NT2/D1 (cell line): ENCODE measurements around the gene LHFPL4.
"Not testable (repeated sequence)": the region's sequence is repeated elsewhere in the genome, so short reads cannot be mapped to it uniquely, and the experiment has no call there.

ENCODE experiments used
- DNase-seq: peaks from one replicate; pipeline ENCODE4 v3.0.0-alpha.2; 2011; ENCODE audit warnings: low read depth, low spot score
- H3K27me3 ChIP-seq: 2 replicates; pipeline ENCODE4 v1.6.0; 2011; ENCODE audit warnings: mild to moderate bottlenecking; ENCODE audit not compliant: insufficient read length, insufficient read depth
- H3K36me3 ChIP-seq: 2 replicates; pipeline ENCODE4 v1.6.1; 2011; ENCODE audit warnings: mild to moderate bottlenecking, low read length, mixed read lengths; ENCODE audit not compliant: insufficient read depth, insufficient read length
- H3K4me1 ChIP-seq: 2 replicates; pipeline ENCODE4 v1.5.1; 2011; ENCODE audit not compliant: insufficient read depth, insufficient read length
- H3K4me3 ChIP-seq: 2 replicates; pipeline ENCODE4 v1.5.1; 2011; ENCODE audit warnings: low read depth; ENCODE audit not compliant: insufficient read length
- H3K9ac ChIP-seq: 2 replicates; pipeline ENCODE4 v1.6.0; 2011; ENCODE audit warnings: low read depth; ENCODE audit not compliant: insufficient read length
- H3K9me3 ChIP-seq: 2 replicates; pipeline ENCODE4 v1.5.1; 2011; ENCODE audit warnings: mild to moderate bottlenecking, low read length; ENCODE audit not compliant: insufficient read depth
- SUZ12 ChIP-seq: IDR thresholded peaks from 2 replicates; pipeline ENCODE4 v1.6.1; 2011; ENCODE audit not compliant: insufficient read length, insufficient read depth; ENCODE audit errors: extremely low read depth
- YY1 ChIP-seq: IDR thresholded peaks from 2 replicates; pipeline ENCODE4 v1.6.1; 2011; ENCODE audit not compliant: insufficient read length, insufficient read depth
- ZNF274 ChIP-seq: IDR thresholded peaks from 2 replicates; pipeline ENCODE4 v1.6.1; 2011; ENCODE audit warnings: mild to moderate bottlenecking, low read depth, low read length

Gene LHFPL4

GRCh38 chr3:9553021-9553947, at the start of gene LHFPL4:
TSS of gene LHFPL4 (minus strand) at chr3:9553822. CDS start at chr3:9552679, 1,143 bp downstream.
- Histone ChIP-seq H3K9me3 (no peaks in the 10 kb centered on the region), H3K4me1 (no peaks in the 10 kb centered on the region), H3K36me3 (no peaks in the 10 kb centered on the region), H3K9ac (peak within 1 kb of the TSS; percentile 61), H3K27me3 (peaks cover 65% of the 10 kb centered on the region), H3K4me3 (peak within 1 kb of the TSS; percentile 55)
- DNase-seq, result no peak
- TF ChIP-seq SUZ12 (no peak), YY1 (no peak), ZNF274 (no peak)

- peaks cover 6% of the 10 kb centered on the region for H3K4me1 ChIP-seq
- no peak for DNase-seq
- no peak overlapping the region for H3K9ac ChIP-seq
- TF ChIP-seq ZNF274 (no peak), SUZ12 (no peak), YY1 (no peak)
- H3K36me3 ChIP-seq, result no peaks in the 10 kb centered on the region
- H3K27me3 ChIP-seq, result no peaks in the 10 kb centered on the region
- no peak overlapping the region for H3K4me3 ChIP-seq
- peaks cover 20% of the 10 kb centered on the region for H3K9me3 ChIP-seq
These were observed 49.0 kb upstream of the LHFPL4 start for GRCh38 chr3:9602620-9603019.

DNA sequence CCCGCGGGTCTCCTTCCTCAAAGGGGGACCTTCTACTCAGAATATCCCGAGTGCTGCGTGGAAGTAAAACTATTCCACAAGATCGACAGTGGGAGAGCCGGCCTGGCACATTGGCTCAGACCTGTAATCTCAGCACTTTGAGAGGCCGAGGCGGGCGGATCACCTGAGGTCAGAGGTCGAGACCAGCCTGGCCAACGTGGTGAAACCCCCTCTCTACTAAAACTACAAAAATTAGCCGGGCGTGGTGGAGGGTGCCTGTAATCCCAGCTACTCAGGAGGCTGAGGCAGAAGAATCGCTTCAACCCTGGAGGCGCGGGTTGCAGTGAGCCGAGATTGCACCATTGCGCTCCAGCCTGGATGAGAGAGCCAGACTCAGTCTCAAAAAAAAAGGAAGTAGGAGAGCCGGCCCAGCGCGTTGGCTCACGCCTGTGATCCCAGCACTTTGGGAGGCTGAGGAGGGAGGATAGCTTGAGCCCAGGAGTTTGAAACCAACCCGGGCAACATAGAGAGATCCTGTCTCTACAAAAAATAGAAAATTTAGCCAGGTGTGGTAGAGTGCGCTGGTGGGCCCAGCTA, 47.5 kb upstream of the LHFPL4 start:
- not testable (repeated sequence) for H3K4me1 ChIP-seq, H3K4me3 ChIP-seq, H3K36me3 ChIP-seq, H3K9ac ChIP-seq, H3K27me3 ChIP-seq, DNase-seq
- peaks cover 23% of the 10 kb centered on the region for H3K9me3 ChIP-seq

GRCh38 chr3:9600597-9600996, 47.0 kb upstream of the LHFPL4 start:
- Histone ChIP-seq H3K9ac (no peak overlapping the region), H3K9me3 (peaks cover 19% of the 10 kb centered on the region), H3K4me1 (peaks cover 6% of the 10 kb centered on the region), H3K27me3 (no peaks in the 10 kb centered on the region), H3K4me3 (no peak overlapping the region), H3K36me3 (no peaks in the 10 kb centered on the region)
- TF ChIP-seq ZNF274 (no peak), YY1 (no peak), SUZ12 (no peak)
- DNase-seq, result no peak

DNA sequence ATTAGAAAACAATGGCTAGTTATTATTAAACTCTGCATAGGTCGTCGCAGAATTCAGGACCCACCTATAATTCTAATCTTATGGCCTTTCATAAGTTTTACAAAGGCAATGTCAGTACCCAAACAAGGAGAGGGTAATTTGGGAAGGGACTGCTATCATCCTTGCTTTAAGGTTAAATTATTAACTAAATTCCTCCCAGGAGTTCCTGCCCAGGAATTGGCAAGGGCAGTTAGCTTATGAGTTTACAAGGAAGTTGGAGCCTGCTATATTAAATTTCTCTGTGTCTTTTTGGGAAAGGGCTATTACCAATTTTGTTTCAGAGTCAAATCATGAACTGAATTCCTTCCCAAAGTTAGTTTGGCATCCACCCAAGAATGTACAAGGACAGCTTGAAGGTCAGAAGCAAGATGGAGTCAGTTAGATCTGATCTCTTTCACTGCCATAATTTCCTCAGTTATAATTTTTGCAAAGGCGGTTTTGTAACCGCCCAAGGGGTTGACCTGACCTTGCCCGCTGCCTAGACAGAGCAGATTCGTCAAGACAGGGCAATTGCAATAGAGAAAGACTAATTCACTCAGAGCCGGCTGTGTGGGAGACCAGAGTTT, 45.3 kb upstream of the LHFPL4 start:
- no peak for DNase-seq
- no peaks in the 10 kb centered on the region for H3K36me3 ChIP-seq
- peaks cover 11% of the 10 kb centered on the region; the same call in 1 of the 2 replicates for H3K9me3 ChIP-seq
- no peak overlapping the region for H3K4me3 ChIP-seq
- no peak overlapping the region for H3K9ac ChIP-seq
- peaks cover 6% of the 10 kb centered on the region for H3K4me1 ChIP-seq
- no peaks in the 10 kb centered on the region for H3K27me3 ChIP-seq
- TF ChIP-seq ZNF274 (no peak), SUZ12 (no peak), YY1 (no peak)

DNA sequence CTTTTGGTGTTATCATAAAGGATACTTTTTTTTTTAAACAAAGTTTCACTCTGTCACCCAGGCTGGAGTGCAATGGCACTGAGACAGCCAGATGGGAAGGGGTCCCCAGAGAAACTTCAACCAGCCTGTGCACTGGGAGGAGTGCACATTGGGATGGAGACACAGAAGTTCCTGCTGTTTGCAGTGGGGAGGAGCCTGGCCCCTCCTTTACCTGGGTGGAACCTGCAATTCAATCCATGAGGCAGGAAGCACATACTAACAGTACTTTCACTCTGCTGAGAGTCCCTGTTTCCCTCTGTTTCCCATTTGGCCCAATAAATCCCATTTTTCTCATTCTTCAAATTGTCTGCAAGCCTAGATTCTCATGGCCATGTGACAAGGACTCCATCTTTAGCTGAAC, 42.3 kb upstream of the LHFPL4 start:
- Histone ChIP-seq H3K36me3 (no peaks in the 10 kb centered on the region), H3K27me3 (no peaks in the 10 kb centered on the region), H3K4me3 (no peak overlapping the region), H3K9ac (no peak overlapping the region), H3K9me3 (peaks cover 11% of the 10 kb centered on the region; the same call in 1 of the 2 replicates), H3K4me1 (no peaks in the 10 kb centered on the region)
- no peak for DNase-seq
- TF ChIP-seq ZNF274, result no peak
- TF ChIP-seq SUZ12, result no peak
- no peak for TF ChIP-seq YY1

DNA sequence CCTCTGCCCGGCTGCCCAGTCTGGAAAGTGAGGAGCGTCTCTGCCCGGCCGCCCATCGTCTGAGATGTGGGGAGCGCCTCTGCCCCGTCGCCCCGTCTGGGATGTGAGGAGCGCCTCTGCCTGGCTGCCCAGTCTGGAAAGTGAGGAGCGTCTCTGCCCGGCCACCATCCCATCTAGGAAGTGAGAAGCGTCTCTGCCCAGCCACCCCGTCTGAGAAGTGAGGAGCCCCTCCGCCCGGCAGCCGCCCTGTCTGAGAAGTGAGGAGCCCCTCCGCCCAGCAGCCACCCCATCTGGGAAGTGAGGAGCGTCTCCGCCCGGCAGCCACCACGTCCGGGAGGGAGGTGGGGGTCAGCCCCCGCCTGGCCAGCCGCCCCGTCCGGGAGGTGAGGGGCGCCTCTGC, 38.2 kb upstream of the LHFPL4 start:
- H3K27me3 ChIP-seq, H3K9me3 ChIP-seq, H3K9ac ChIP-seq, H3K4me1 ChIP-seq, H3K36me3 ChIP-seq, H3K4me3 ChIP-seq, DNase-seq: not testable (repeated sequence)
